HepG2 (cell line): Measurements from ENCODE around the gene SPATA13. TPM values are rescaled to one million over a fixed set of nuclear protein-coding genes. Genes with fewer than 3 reads are reported as not detected.
A peak's percentile ranks its signal among the peaks of the same experiment; 100 is the strongest.

Experiments used
- ESRRA ChIP-seq: sonication (generic); formaldehyde crosslinking; IDR thresholded peaks from 2 replicates; pipeline ENCODE4 v1.5.1; 2020; ENCODE audit warnings: mild to moderate bottlenecking, low read depth, missing genetic modification reagents
- FOXA1 ChIP-seq, 2 experiments: fragments of 450-650 bp in 1 of 2; sonication (generic) in 1 of 2; formaldehyde crosslinking in 1 of 2; IDR thresholded peaks; 2 replicates each; pipeline versions ENCODE4 v1.4.0 to v1.6.1; 2016 to 2020; ENCODE audit warnings: missing genetic modification reagents in 1 of 2
- FOXA3 ChIP-seq: IDR thresholded peaks from 2 replicates; pipeline ENCODE4 v1.6.1; 2016; ENCODE audit warnings: missing genetic modification reagents, missing compliant biosample characterization
- FOXK2 ChIP-seq: fragments of 450-650 bp; IDR thresholded peaks from 2 replicates; pipeline ENCODE4 v1.6.1; 2016
- HOMEZ ChIP-seq: IDR thresholded peaks from 2 replicates; pipeline ENCODE4 v1.6.1; 2016; ENCODE audit warnings: low read depth
- JUND ChIP-seq: sonication (generic); formaldehyde crosslinking; IDR thresholded peaks from 2 replicates; pipeline ENCODE4 v1.8.0; 2022; ENCODE audit warnings: mild to moderate bottlenecking, missing genetic modification reagents
- NFKB2 ChIP-seq: sonication (generic); formaldehyde crosslinking; IDR thresholded peaks from 2 replicates; pipeline ENCODE4 v1.4.0; 2020; ENCODE audit warnings: missing genetic modification reagents, borderline replicate concordance
- NRL ChIP-seq: sonication (generic); formaldehyde crosslinking; IDR thresholded peaks from 2 replicates; pipeline ENCODE4 v1.5.0; 2020; ENCODE audit warnings: missing genetic modification reagents, mild to moderate bottlenecking, moderate library complexity, borderline replicate concordance
- SOX6 ChIP-seq, 2 experiments: fragments of 450-650 bp in 1 of 2; sonication (generic) in 1 of 2; formaldehyde crosslinking in 1 of 2; IDR thresholded peaks; 2 replicates each; pipeline versions ENCODE4 v1.4.0 to v1.6.1; 2017 to 2020; ENCODE audit warnings: antibody characterized with exemption in 1 of 2, mild to moderate bottlenecking in 1 of 2, missing genetic modification reagents in 1 of 2
- SP140L ChIP-seq: sonication (generic); formaldehyde crosslinking; IDR thresholded peaks from 2 replicates; pipeline ENCODE4 v1.4.0; 2020; ENCODE audit warnings: missing genetic modification reagents, borderline replicate concordance
- SRY ChIP-seq: sonication (generic); formaldehyde crosslinking; IDR thresholded peaks from 2 replicates; pipeline ENCODE4 v1.8.0; 2022; ENCODE audit warnings: mild to moderate bottlenecking, missing genetic modification reagents
- THRA ChIP-seq: sonication (generic); formaldehyde crosslinking; IDR thresholded peaks from 2 replicates; pipeline ENCODE4 v1.4.0; 2020; ENCODE audit warnings: missing genetic modification reagents, borderline replicate concordance
- TP53 ChIP-seq: sonication (generic); formaldehyde crosslinking; conservative IDR thresholded peaks from 2 replicates; pipeline ENCODE4 v1.4.0; 2020; ENCODE audit warnings: missing genetic modification reagents
- ZBTB42 ChIP-seq: sonication (generic); formaldehyde crosslinking; IDR thresholded peaks from 2 replicates; pipeline ENCODE4 v1.5.0; 2020; ENCODE audit warnings: mild to moderate bottlenecking, missing genetic modification reagents
- ZBTB7B ChIP-seq: sonication (generic); formaldehyde crosslinking; IDR thresholded peaks from 2 replicates; pipeline ENCODE4 v1.4.0; 2020; ENCODE audit warnings: missing genetic modification reagents
- ZNF12 ChIP-seq: sonication (generic); formaldehyde crosslinking; IDR thresholded peaks from 2 replicates; pipeline ENCODE4 v1.5.0; 2020; ENCODE audit warnings: missing genetic modification reagents
- ZNF207 ChIP-seq: fragments of 450-650 bp; IDR thresholded peaks from 2 replicates; pipeline ENCODE4 v1.6.1; 2016; ENCODE audit warnings: antibody characterized with exemption, borderline replicate concordance
- ZNF225 ChIP-seq: sonication (generic); formaldehyde crosslinking; IDR thresholded peaks from 2 replicates; pipeline ENCODE4 v1.4.0; 2020; ENCODE audit warnings: mild to moderate bottlenecking, missing genetic modification reagents
- ZNF264 ChIP-seq: sonication (generic); formaldehyde crosslinking; IDR thresholded peaks from 2 replicates; pipeline ENCODE4 v1.4.0; 2020; ENCODE audit warnings: missing genetic modification reagents
- ZNF512B ChIP-seq: sonication (generic); formaldehyde crosslinking; IDR thresholded peaks from 2 replicates; pipeline ENCODE4 v1.5.1; 2020; ENCODE audit warnings: missing genetic modification reagents, mild to moderate bottlenecking, borderline replicate concordance
- ZNF562 ChIP-seq: sonication (generic); formaldehyde crosslinking; IDR thresholded peaks from 2 replicates; pipeline ENCODE4 v1.8.0; 2022; ENCODE audit warnings: missing genetic modification reagents, borderline replicate concordance
- ZNF724P ChIP-seq: sonication (generic); formaldehyde crosslinking; IDR thresholded peaks from 2 replicates; pipeline ENCODE4 v1.8.0; 2022; ENCODE audit warnings: missing genetic modification reagents, borderline replicate concordance
- ZNF746 ChIP-seq: sonication (generic); formaldehyde crosslinking; IDR thresholded peaks from 2 replicates; pipeline ENCODE4 v1.8.0; 2022; ENCODE audit warnings: mild to moderate bottlenecking, missing genetic modification reagents
- ZNF788 ChIP-seq: sonication (generic); formaldehyde crosslinking; IDR thresholded peaks from 2 replicates; pipeline ENCODE4 v1.5.0; 2020; ENCODE audit warnings: mild to moderate bottlenecking, missing genetic modification reagents, borderline replicate concordance
- ZSCAN12 ChIP-seq: sonication (generic); formaldehyde crosslinking; IDR thresholded peaks from 2 replicates; pipeline ENCODE4 v1.9.0; 2021; ENCODE audit warnings: mild to moderate bottlenecking, missing genetic modification reagents
- ZSCAN20 ChIP-seq: sonication (generic); formaldehyde crosslinking; IDR thresholded peaks from 2 replicates; pipeline ENCODE4 v1.4.0; 2020; ENCODE audit warnings: missing genetic modification reagents, mild to moderate bottlenecking, borderline replicate concordance
- polyA plus RNA-seq, 8 experiments: library from polyadenylated mRNA; depleted of rRNA in 3 of 8; stranded (reverse) in 7 of 8; unstranded in 1 of 8; fragments of >200 nt; fragmentation: Illumina TruSeq in 4 of 8; extraction: Trizol in 4 of 8; gene quantifications; 2 replicates each; pipeline versions ENCODE4 v1.2.1 to v1.2.3, GENCODE V29; 2011 to 2016; ENCODE audit warnings: low read depth in 4 of 8, missing spikeins in 1 of 8, mixed read lengths in 1 of 8; ENCODE audit not compliant: insufficient read depth in 1 of 8
- total RNA-seq, 5 experiments: library from RNA; depleted of rRNA; stranded (reverse); fragments of >200 nt; fragmentation: Illumina TruSeq; extraction: Trizol; gene quantifications; 2 replicates each; pipeline ENCODE4 v1.2.3, GENCODE V29; 2016; ENCODE audit warnings: low read depth in 1 of 5

SPATA13 gene
- total and polyA plus RNA-seq, 2 of the 13 experiments (the other 11 are each of a cell fraction or from before 2014, with no cell fraction given), result 11.3 to 14.2 TPM

GRCh38 chr13:24217601-24218281 lies 57.2 kb downstream of the SPATA13 start (continued):
- no peak for TF ChIP-seq ZBTB7B (CRISPR knock-in tag)
- TF ChIP-seq FOXA3 (CRISPR knock-in tag), result peak; percentile 73
- no peak for TF ChIP-seq NRL (CRISPR knock-in tag)
- no peak for TF ChIP-seq NFKB2 (CRISPR knock-in tag)
- TF ChIP-seq SOX6 (IDR thresholded peaks at IDR 0.05), result no peak
- TF ChIP-seq SOX6 (CRISPR knock-in tag; IDR thresholded peaks at IDR 0.05), result peak; percentile 78
- no peak for TF ChIP-seq ESRRA (CRISPR knock-in tag)
- no peak for TF ChIP-seq TP53
- TF ChIP-seq SRY (CRISPR knock-in tag), result 0 out of 2 replicates have a peak, but pooled peaks have one; percentile 63
- no peak for TF ChIP-seq ZSCAN20 (CRISPR knock-in tag)
- TF ChIP-seq THRA (CRISPR knock-in tag), result no peak
- TF ChIP-seq ZNF12, result no peak
- TF ChIP-seq ZNF207, result no peak
- peak; percentile 46; the same call in 1 of the 2 replicates for TF ChIP-seq ZNF788 (CRISPR knock-in tag)
- TF ChIP-seq FOXK2, result peak; percentile 77; the same call in 1 of the 2 replicates
- no peak for TF ChIP-seq ZNF562
- TF ChIP-seq ZNF264 (CRISPR knock-in tag), result 0 out of 2 replicates have a peak, but pooled peaks have one; percentile 44
- TF ChIP-seq ZNF512B (CRISPR knock-in tag), result no peak
- TF ChIP-seq ZNF746 (CRISPR knock-in tag), result 0 out of 2 replicates have a peak, but pooled peaks have one; percentile 18
- no peak for TF ChIP-seq ZNF724P (CRISPR knock-in tag)
- TF ChIP-seq JUND (CRISPR knock-in tag), result no peak
- TF ChIP-seq HOMEZ (CRISPR knock-in tag), result peak; percentile 62; the same call in 1 of the 2 replicates
- no peak for TF ChIP-seq SP140L
- TF ChIP-seq ZNF225, result no peak
- 0 out of 2 replicates have a peak, but pooled peaks have one; percentile 22 for TF ChIP-seq ZBTB42 (CRISPR knock-in tag)
- no peak for TF ChIP-seq FOXA1 (IDR thresholded peaks at IDR 0.05)
- peak; percentile 70 for TF ChIP-seq FOXA1 (CRISPR knock-in tag; IDR thresholded peaks at IDR 0.05)
- TF ChIP-seq ZSCAN12 (CRISPR knock-in tag), result no peak
